ENCODE data around the gene ALLC. TPM values are rescaled to one million over a fixed set of nuclear protein-coding genes. Genes with fewer than 3 reads are reported as not detected.

Gene ALLC
- total and polyA plus RNA-seq, 11 donors: not detected

GRCh38 chr2:3731829-3732228, 73.8 kb downstream of the ALLC start:
- ATAC-seq (no peak), DNase-seq (no peak)
- TF ChIP-seq POLR2A (IDR thresholded peaks at IDR 0.05): no peak
- no peak for TF ChIP-seq CTCF (IDR thresholded peaks at IDR 0.05)
- intact Hi-C loops (cut with DNase I): loop anchor here in 3 of 10 donors (5.0 to 10.0 kb wide), 2 partner anchors 53 to 95 kb away; no protein-coding TSS in a partner anchor
- H3K27ac ChIP-seq: no peak overlapping the region
- 94 to 96% (median 94%) methylated on average over 7 of the region's 7 CpGs for WGBS, 4 donors
- H3K9me3 ChIP-seq: no peaks in the 10 kb centered on the region
- peaks cover 0 to 7% (median 4%) of the 10 kb centered on the region in 12 donors for H3K4me1 ChIP-seq
- peaks cover 0 to 21% (median 0%) of the 10 kb centered on the region in 9 donors for H3K27me3 ChIP-seq
- H3K4me3 ChIP-seq: no peak overlapping the region
- H3K36me3 ChIP-seq: no peaks in the 10 kb centered on the region

- no peak overlapping the region for H3K4me3 ChIP-seq
- no peak overlapping the region for H3K27ac ChIP-seq
- no peak for DNase-seq
- H3K4me1 ChIP-seq: no peaks in the 10 kb centered on the region
- WGBS, 4 donors: 79 to 86% (median 84%) methylated on average over 7 of the region's 7 CpGs
- no peak for ATAC-seq
- peaks cover 0 to 12% (median 0%) of the 10 kb centered on the region in 9 donors for H3K27me3 ChIP-seq
- H3K9me3 ChIP-seq: no peaks in the 10 kb centered on the region
- intact Hi-C loops (cut with DNase I): loop anchor here in 1 of 10 donors (10.0 kb wide), 1 partner anchor 49 kb away; no protein-coding TSS in a partner anchor
- TF ChIP-seq CTCF (IDR thresholded peaks at IDR 0.05) (no peak), POLR2A (IDR thresholded peaks at IDR 0.05) (no peak)
- no peaks in the 10 kb centered on the region for H3K36me3 ChIP-seq
Observed at GRCh38 chr2:3736112-3736511, 78.1 kb downstream of the ALLC start.

- no peak for TF ChIP-seq CTCF (IDR thresholded peaks at IDR 0.05)
- TF ChIP-seq POLR2A (IDR thresholded peaks at IDR 0.05): no peak
- Histone ChIP-seq H3K27ac (no peak overlapping the region), H3K4me3 (no peak overlapping the region), H3K9me3 (no peaks in the 10 kb centered on the region), H3K36me3 (no peaks in the 10 kb centered on the region), H3K27me3 (peaks cover 0 to 12% (median 0%) of the 10 kb centered on the region in 9 donors), H3K4me1 (no peaks in the 10 kb centered on the region)
- 74 to 85% (median 80%) methylated on average over 9 of the region's 9 CpGs for whole genome bisulfite sequencing, 4 donors
- DNase-seq (no peak), ATAC-seq (no peak)
- intact Hi-C loops (cut with DNase I): loop anchor here in 1 of 10 donors (10.0 kb wide), 1 partner anchor 48 kb away; no protein-coding TSS in a partner anchor
Observed at GRCh38 chr2:3737128-3737527, 79.1 kb downstream of the ALLC start.

- WGBS, 4 donors: 21 to 33% (median 26%) methylated on average over 3 of the region's 3 CpGs
- ATAC-seq: no peak
- intact Hi-C loops (cut with DNase I): loop anchor here in 1 of 10 donors (10.0 kb wide), 1 partner anchor 46 kb away; no protein-coding TSS in a partner anchor
Observed at GRCh38 chr2:3738454-3738853, 80.5 kb downstream of the ALLC start.

More at GRCh38 chr2:3738454-3738853, 80.5 kb downstream of the ALLC start:
- H3K4me1 ChIP-seq: no peaks in the 10 kb centered on the region
- H3K9me3 ChIP-seq: no peaks in the 10 kb centered on the region
- no peaks in the 10 kb centered on the region for H3K36me3 ChIP-seq
- H3K4me3 ChIP-seq: no peak overlapping the region
- no peak for TF ChIP-seq POLR2A (IDR thresholded peaks at IDR 0.05)
- TF ChIP-seq CTCF (IDR thresholded peaks at IDR 0.05): peak in 4 of 12 donors; percentile 6 to 20 (median 10)
- peaks cover 0 to 12% (median 0%) of the 10 kb centered on the region in 9 donors for H3K27me3 ChIP-seq
- no peak for DNase-seq
- H3K27ac ChIP-seq: no peak overlapping the region
